H9 (cell line): ENCODE data around the gene ID4. TPM values are rescaled to one million over a fixed set of nuclear protein-coding genes. Genes with fewer than 3 reads are reported as not detected.

Experiments used
- DNase-seq: peaks from one replicate; pipeline ENCODE4 v3.0.0-alpha.2; 2017
- H2AFZ ChIP-seq: one replicate; pipeline ENCODE4 v1.6.1; 2013; ENCODE audit warnings: mild to moderate bottlenecking, low read length, control low read depth, moderate library complexity
- H2AK5ac ChIP-seq: 2 replicates; pipeline ENCODE4 v1.6.1; 2013; ENCODE audit warnings: low read length, control low read depth, mixed read lengths; ENCODE audit not compliant: insufficient read length
- H2BK120ac ChIP-seq: one replicate; pipeline ENCODE4 v1.6.1; 2013; ENCODE audit warnings: low read depth, mild to moderate bottlenecking, low read length, control low read depth, inconsistent platforms; ENCODE audit not compliant: poor library complexity, severe bottlenecking
- H2BK12ac ChIP-seq: 2 replicates; pipeline ENCODE4 v1.6.1; 2013; ENCODE audit warnings: low read length, control low read depth, mixed read lengths, low read depth; ENCODE audit not compliant: insufficient read length
- H2BK15ac ChIP-seq: 2 replicates; pipeline ENCODE4 v1.6.1; 2013; ENCODE audit warnings: low read depth, low read length, control low read depth
- H2BK20ac ChIP-seq: one replicate; pipeline ENCODE4 v1.6.1; 2013; ENCODE audit warnings: low read depth, mild to moderate bottlenecking, low read length, control low read depth, inconsistent platforms; ENCODE audit not compliant: poor library complexity, severe bottlenecking
- H2BK5ac ChIP-seq: 2 replicates; pipeline ENCODE4 v1.6.1; 2013; ENCODE audit warnings: low read length, control low read depth, mixed read lengths; ENCODE audit not compliant: insufficient read length
- H3K14ac ChIP-seq: 2 replicates; pipeline ENCODE4 v1.6.1; 2013; ENCODE audit warnings: low read length, control low read depth; ENCODE audit not compliant: insufficient read depth
- H3K18ac ChIP-seq: 2 replicates; pipeline ENCODE4 v1.6.1; 2013; ENCODE audit warnings: low read depth, mild to moderate bottlenecking, mixed read lengths, low read length, control low read depth; ENCODE audit not compliant: insufficient read length
- H3K23ac ChIP-seq: 2 replicates; pipeline ENCODE4 v1.6.1; 2013; ENCODE audit warnings: low read length, control low read depth, mixed read lengths, low read depth; ENCODE audit not compliant: insufficient read length
- H3K23me2 ChIP-seq: 2 replicates; pipeline ENCODE4 v1.6.1; 2013; ENCODE audit warnings: low read depth, mild to moderate bottlenecking, mixed read lengths, low read length, control low read depth; ENCODE audit not compliant: insufficient read length, poor library complexity, severe bottlenecking
- H3K27ac ChIP-seq: 2 replicates; pipeline ENCODE4 v1.5.1; 2013; ENCODE audit warnings: low read length, control low read depth, mixed read lengths, low read depth; ENCODE audit not compliant: insufficient read length
- H3K27me3 ChIP-seq: 2 replicates; pipeline ENCODE4 v1.6.1; 2013; ENCODE audit warnings: low read length, control low read depth, inconsistent platforms; ENCODE audit not compliant: insufficient read depth
- H3K4ac ChIP-seq: 2 replicates; pipeline ENCODE4 v1.6.1; 2013; ENCODE audit warnings: low read depth, mild to moderate bottlenecking, control low read depth, inconsistent platforms, low read length, moderate library complexity
- H3K4me1 ChIP-seq: 2 replicates; pipeline ENCODE4 v1.6.1; 2013; ENCODE audit warnings: low read length, control low read depth, inconsistent platforms; ENCODE audit not compliant: insufficient read depth
- H3K4me2 ChIP-seq: 2 replicates; pipeline ENCODE4 v1.6.1; 2013; ENCODE audit warnings: low read length, control low read depth, mixed read lengths; ENCODE audit not compliant: insufficient read length, insufficient read depth
- H3K56ac ChIP-seq: 2 replicates; pipeline ENCODE4 v1.6.1; 2013; ENCODE audit warnings: low read depth, mild to moderate bottlenecking, mixed read lengths, low read length, control low read depth; ENCODE audit not compliant: insufficient read length
- H3K79me1 ChIP-seq: 2 replicates; pipeline ENCODE4 v1.6.1; 2013; ENCODE audit warnings: low read depth, mild to moderate bottlenecking, moderate library complexity, low read length, control low read depth, inconsistent platforms; ENCODE audit not compliant: insufficient read depth, poor library complexity, severe bottlenecking
- H3K79me2 ChIP-seq: 2 replicates; pipeline ENCODE4 v1.6.1; 2013; ENCODE audit warnings: low read length, control low read depth, inconsistent platforms; ENCODE audit not compliant: insufficient read depth
- H3K9ac ChIP-seq: 2 replicates; pipeline ENCODE4 v1.6.1; 2013; ENCODE audit warnings: low read length, control low read depth, mixed read lengths; ENCODE audit not compliant: insufficient read length; ENCODE audit errors: extremely low read depth
- H3K9me3 ChIP-seq: one replicate; pipeline ENCODE4 v1.6.1; 2013; ENCODE audit warnings: low read depth, low read length, inconsistent platforms; ENCODE audit not compliant: control insufficient read depth
- H3T11ph ChIP-seq: one replicate; pipeline ENCODE4 v1.6.1; 2013; ENCODE audit warnings: mild to moderate bottlenecking, low read length, control low read depth, inconsistent platforms
- H4K20me1 ChIP-seq: one replicate; pipeline ENCODE4 v1.6.1; 2013; ENCODE audit not compliant: control insufficient read depth, insufficient read length, insufficient read depth
- H4K5ac ChIP-seq: 2 replicates; pipeline ENCODE4 v1.6.1; 2013; ENCODE audit warnings: low read depth, mild to moderate bottlenecking, mixed read lengths, low read length, control low read depth; ENCODE audit not compliant: insufficient read length
- H4K8ac ChIP-seq: replicated peaks from 2 replicates; pipeline ENCODE4 v1.6.1; 2013; ENCODE audit warnings: low read length, control low read depth, mixed read lengths, low read depth; ENCODE audit not compliant: insufficient read length
- H4K91ac ChIP-seq: 2 replicates; pipeline ENCODE4 v1.6.1; 2013; ENCODE audit warnings: low read depth, mild to moderate bottlenecking, moderate library complexity, mixed read lengths, low read length, control low read depth; ENCODE audit not compliant: insufficient read length
- H3K27ac Mint-ChIP-seq, 3 experiments: 2 replicates in 2 of 3; 3 replicates in 1 of 3; pipeline ENCODE4 v1.8.0; 2020 to 2021; ENCODE audit warnings: mixed read lengths in 3 of 3, mild to moderate bottlenecking in 1 of 3, moderate library complexity in 1 of 3
- H3K27me3 Mint-ChIP-seq: 2 replicates; pipeline ENCODE4 v1.8.0; 2021; ENCODE audit warnings: low read depth, mild to moderate bottlenecking, moderate library complexity, mixed read lengths
- H3K36me3 Mint-ChIP-seq, 3 experiments: 2 replicates in 2 of 3; 3 replicates in 1 of 3; pipeline ENCODE4 v1.8.0; 2020 to 2021; ENCODE audit warnings: low read depth in 3 of 3, mixed read lengths in 3 of 3; ENCODE audit not compliant: insufficient read depth in 1 of 3
- H3K4me1 Mint-ChIP-seq, 2 experiments: 2 replicates each; pipeline ENCODE4 v1.8.0; 2020; ENCODE audit warnings: mixed read lengths in 2 of 2
- H3K4me3 Mint-ChIP-seq, 2 experiments: 2 replicates in 1 of 2; 3 replicates in 1 of 2; pipeline ENCODE4 v1.8.0; 2020 to 2021; ENCODE audit warnings: mild to moderate bottlenecking in 2 of 2, mixed read lengths in 2 of 2, moderate library complexity in 1 of 2
- H3K9me3 Mint-ChIP-seq, 2 experiments: 2 replicates in 1 of 2; 3 replicates in 1 of 2; pipeline ENCODE4 v1.8.0; 2020; ENCODE audit warnings: mild to moderate bottlenecking in 2 of 2, mixed read lengths in 2 of 2, moderate library complexity in 1 of 2
- total RNA-seq: library from RNA; stranded (reverse); gene quantifications from 2 replicates; pipeline ENCODE4 v1.2.1, GENCODE V29; 2021
- TF ChIP-seq, protein P1 (sequence below): fragments of 200-600 bp; sonication (generic); conservative IDR thresholded peaks from 3 replicates; pipeline ENCODE4 v1.8.0; 2021; ENCODE audit warnings: antibody characterized with exemption, mild to moderate bottlenecking

Gene ID4
- total RNA-seq, 1 experiment from 2014 or later, result 14.0 TPM

DNA sequence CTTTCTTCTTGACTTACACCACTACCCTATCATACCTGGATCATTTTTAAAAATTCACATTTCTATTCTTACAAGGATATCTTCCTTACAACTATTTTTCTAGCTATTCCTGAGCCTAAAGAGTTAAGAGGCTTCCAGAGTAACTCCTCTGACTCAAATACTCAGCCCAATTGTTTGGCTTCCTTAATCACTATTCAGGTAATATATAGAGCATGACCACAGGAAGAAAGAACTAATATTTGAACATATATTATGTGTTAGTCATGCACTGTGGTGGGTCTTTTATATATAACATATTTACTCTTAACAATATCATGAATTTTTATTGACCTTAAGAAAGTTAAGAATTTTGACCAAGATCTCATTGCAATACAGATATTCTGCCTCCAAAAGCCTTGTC is 42.0 kb upstream of the ID4 start:
- Histone ChIP-seq H2BK120ac (no peak overlapping the region), H3K9ac (no peak overlapping the region), H3K27ac (no peak overlapping the region), H2AFZ (no peak overlapping the region), H4K91ac (no peak overlapping the region), H2BK15ac (no peak overlapping the region), H3T11ph (no peak overlapping the region), H2BK12ac (no peak overlapping the region), H3K4me2 (no peak overlapping the region), H3K14ac (no peak overlapping the region), H3K4me1 (no peaks in the 10 kb centered on the region), H4K20me1 (no peaks in the 10 kb centered on the region), H3K56ac (no peak overlapping the region), H2BK20ac (no peak overlapping the region), H3K4ac (no peak overlapping the region), H3K79me1 (no peaks in the 10 kb centered on the region), H4K5ac (no peak overlapping the region), H4K8ac (no peak overlapping the region), H3K23ac (no peak overlapping the region), H3K23me2 (no peaks in the 10 kb centered on the region), H3K27me3 (no peaks in the 10 kb centered on the region), H3K9me3 (no peaks in the 10 kb centered on the region), H2AK5ac (no peak overlapping the region), H2BK5ac (no peak overlapping the region), H3K18ac (no peak overlapping the region), H3K79me2 (no peaks in the 10 kb centered on the region; the same call in 1 of the 2 replicates)
- no peak for DNase-seq
- TF ChIP-seq, protein P1, sequence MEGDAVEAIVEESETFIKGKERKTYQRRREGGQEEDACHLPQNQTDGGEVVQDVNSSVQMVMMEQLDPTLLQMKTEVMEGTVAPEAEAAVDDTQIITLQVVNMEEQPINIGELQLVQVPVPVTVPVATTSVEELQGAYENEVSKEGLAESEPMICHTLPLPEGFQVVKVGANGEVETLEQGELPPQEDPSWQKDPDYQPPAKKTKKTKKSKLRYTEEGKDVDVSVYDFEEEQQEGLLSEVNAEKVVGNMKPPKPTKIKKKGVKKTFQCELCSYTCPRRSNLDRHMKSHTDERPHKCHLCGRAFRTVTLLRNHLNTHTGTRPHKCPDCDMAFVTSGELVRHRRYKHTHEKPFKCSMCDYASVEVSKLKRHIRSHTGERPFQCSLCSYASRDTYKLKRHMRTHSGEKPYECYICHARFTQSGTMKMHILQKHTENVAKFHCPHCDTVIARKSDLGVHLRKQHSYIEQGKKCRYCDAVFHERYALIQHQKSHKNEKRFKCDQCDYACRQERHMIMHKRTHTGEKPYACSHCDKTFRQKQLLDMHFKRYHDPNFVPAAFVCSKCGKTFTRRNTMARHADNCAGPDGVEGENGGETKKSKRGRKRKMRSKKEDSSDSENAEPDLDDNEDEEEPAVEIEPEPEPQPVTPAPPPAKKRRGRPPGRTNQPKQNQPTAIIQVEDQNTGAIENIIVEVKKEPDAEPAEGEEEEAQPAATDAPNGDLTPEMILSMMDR, result no peak
- Mint-ChIP-seq H3K27me3 (no peaks in the 10 kb centered on the region), H3K9me3 (peaks cover 8 to 19% of the 10 kb centered on the region in 2 experiments; a peak in 4 of 5 replicates), H3K36me3 (peaks cover 0 to 23% (median 5%) of the 10 kb centered on the region in 3 experiments; a peak in 4 of 7 replicates), H3K4me1 (peaks cover 3% of the 10 kb centered on the region in 2 experiments), H3K4me3 (no peak overlapping the region), H3K27ac (no peak overlapping the region; a peak in 1 of 7 replicates)
